DMS53 treated with DMSO at 0.1 percent for 48 hours (cell line): Measurements from ENCODE around the gene FBXL17.
"Not testable (repeated sequence)": the region's sequence is repeated elsewhere in the genome, so short reads cannot be mapped to it uniquely, and the experiment has no call there.

Source experiments
- DNase-seq: peaks from one replicate; lab custom pipeline; 2025; ENCODE audit not compliant: unreplicated experiment; lab: John Stamatoyannopoulos, UW

FBXL17 gene

GRCh38 chr5:108315829-108316228, 66.1 kb downstream of the FBXL17 start:
- DNase-seq: no peak

GRCh38 chr5:108312258-108312657, 69.6 kb downstream of the FBXL17 start:
- DNase-seq: no peak

GRCh38 chr5:108311682-108312081, 70.2 kb downstream of the FBXL17 start:
- no peak for DNase-seq

GRCh38 chr5:108303611-108304010, 78.3 kb downstream of the FBXL17 start:
- DNase-seq: no peak

GRCh38 chr5:108303086-108303485, 78.8 kb downstream of the FBXL17 start:
- DNase-seq: no peak

- DNase-seq: no peak
Observed at GRCh38 chr5:108297042-108297601, 84.8 kb downstream of the FBXL17 start.

GRCh38 chr5:108295578-108296368, 86.1 kb downstream of the FBXL17 start:
- no peak for DNase-seq

- DNase-seq: no peak
Observed at GRCh38 chr5:108280960-108281569, 100.8 kb downstream of the FBXL17 start.

GRCh38 chr5:108280248-108280647, 101.7 kb downstream of the FBXL17 start:
- no peak for DNase-seq

GRCh38 chr5:108278285-108279240, 103.3 kb downstream of the FBXL17 start:
- DNase-seq: no peak

- no peak for DNase-seq
Observed at GRCh38 chr5:108276187-108277050, 105.5 kb downstream of the FBXL17 start.

- not testable (repeated sequence) for DNase-seq
Observed at GRCh38 chr5:108274080-108274479, 107.8 kb downstream of the FBXL17 start.

GRCh38 chr5:108271127-108271526, 110.8 kb downstream of the FBXL17 start:
- DNase-seq: no peak

GRCh38 chr5:108266242-108266641, 115.7 kb downstream of the FBXL17 start:
- no peak for DNase-seq

GRCh38 chr5:108264533-108264932, 117.4 kb downstream of the FBXL17 start:
- DNase-seq: no peak

GRCh38 chr5:108263338-108263737, 118.6 kb downstream of the FBXL17 start:
- no peak for DNase-seq

GRCh38 chr5:108260858-108261170, 121.1 kb downstream of the FBXL17 start:
- DNase-seq: no peak

- peak; percentile 78 for DNase-seq
Observed at GRCh38 chr5:108260117-108260857, 121.6 kb downstream of the FBXL17 start.

- DNase-seq: peak; percentile 61
Observed at GRCh38 chr5:108259306-108259705, 122.6 kb downstream of the FBXL17 start.

GRCh38 chr5:108257996-108258395, 123.9 kb downstream of the FBXL17 start:
- no peak for DNase-seq
